Ovary (tissue), 3 donors: ENCODE results near the gene ST8SIA6.

Source experiments
- CTCF ChIP-seq, 3 donors: fragments of 450-650 bp in 2 of 3; fragments of 200-600 bp in 1 of 3; IDR thresholded peaks; one replicate each; pipeline versions ENCODE4 v1.5.1 to v1.8.0; 2016 to 2022; ENCODE audit warnings: antibody characterized with exemption in 3 of 3, mild to moderate bottlenecking in 1 of 3
- EP300 ChIP-seq: sonication (generic); formaldehyde crosslinking; IDR thresholded peaks from one replicate; pipeline ENCODE4 v1.6.1; 2017; ENCODE audit warnings: antibody characterized with exemption
- POLR2A ChIP-seq: fragments of 450-650 bp; IDR thresholded peaks from one replicate; pipeline ENCODE4 v1.6.1; 2017; ENCODE audit warnings: antibody characterized with exemption, mild to moderate bottlenecking, moderate library complexity
- donor health status: DM: no; HTN: no; CAD: no.

- TF ChIP-seq CTCF (IDR thresholded peaks at IDR 0.05) = no peak
- TF ChIP-seq POLR2A = no peak
- TF ChIP-seq EP300 = no peak
Observed at GRCh38 chr10:17431871-17432311, 22.5 kb downstream of the ST8SIA6 start.
